Stimulated activated CD8-positive, alpha-beta memory T cell treated with anti-CD3 and anti-CD28 coated beads, Interleukin-15, amount 100 ng/mL, for 1 hour (primary cell): ENCODE measurements around the gene SEMA4D.

Experiments
- DNase-seq: peaks from one replicate; pipeline ENCODE4 v3.0.0-alpha.2; 2020; ENCODE audit warnings: low read depth

Gene SEMA4D

GRCh38 chr9:89313842-89314241 is 184.1 kb downstream of the SEMA4D start:
- no peak for DNase-seq

- no peak for DNase-seq
Measured at GRCh38 chr9:89312222-89312571, 185.7 kb downstream of the SEMA4D start.

- no peak for DNase-seq
Measured at GRCh38 chr9:89311346-89312221, 186.3 kb downstream of the SEMA4D start.
